Suprapubic skin (tissue), 4 donors: ENCODE data around the gene WDR55.

Experiments
- CTCF ChIP-seq, 2 donors: fragments of 200-600 bp in 1 of 2; fragments of 450-650 bp in 1 of 2; sonication (generic) in 1 of 2; IDR thresholded peaks; one replicate each; pipeline ENCODE4 v1.5.1; 2016 to 2019; ENCODE audit warnings: antibody characterized with exemption in 2 of 2, mild to moderate bottlenecking in 1 of 2, moderate library complexity in 1 of 2
- EP300 ChIP-seq: sonication (generic); formaldehyde crosslinking; IDR thresholded peaks from one replicate; pipeline ENCODE4 v1.6.1; 2017; ENCODE audit warnings: antibody characterized with exemption
- POLR2A ChIP-seq, 2 donors: fragments of 450-650 bp; IDR thresholded peaks; one replicate each; pipeline ENCODE4 v1.6.1; 2017; ENCODE audit warnings: antibody characterized with exemption in 2 of 2, mild to moderate bottlenecking in 2 of 2, moderate library complexity in 2 of 2
- POLR2AphosphoS5 ChIP-seq, 3 donors: sonication (generic); formaldehyde crosslinking; IDR thresholded peaks; one replicate each; pipeline ENCODE4 v1.6.1; 2017; ENCODE audit warnings: antibody characterized with exemption in 3 of 3

GRCh38 chr5:140718266-140718592, 53.5 kb downstream of the WDR55 start:
- TF ChIP-seq POLR2AphosphoS5 (IDR thresholded peaks at IDR 0.05) (no peak), CTCF (IDR thresholded peaks at IDR 0.05) (no peak), EP300 (no peak), POLR2A (IDR thresholded peaks at IDR 0.05) (no peak)
